ENCODE measurements around the gene G3BP2. TPM values are rescaled to one million over a fixed set of nuclear protein-coding genes. Genes with fewer than 3 reads are reported as not detected.
A peak's percentile ranks its signal among the peaks of the same experiment; 100 is the strongest.

The G3BP2 gene
- total and polyA plus RNA-seq, 2 of the 13 experiments (the other 11 are each of a cell fraction or from before 2014, with no cell fraction given) = 51.7 to 179 TPM

DNA sequence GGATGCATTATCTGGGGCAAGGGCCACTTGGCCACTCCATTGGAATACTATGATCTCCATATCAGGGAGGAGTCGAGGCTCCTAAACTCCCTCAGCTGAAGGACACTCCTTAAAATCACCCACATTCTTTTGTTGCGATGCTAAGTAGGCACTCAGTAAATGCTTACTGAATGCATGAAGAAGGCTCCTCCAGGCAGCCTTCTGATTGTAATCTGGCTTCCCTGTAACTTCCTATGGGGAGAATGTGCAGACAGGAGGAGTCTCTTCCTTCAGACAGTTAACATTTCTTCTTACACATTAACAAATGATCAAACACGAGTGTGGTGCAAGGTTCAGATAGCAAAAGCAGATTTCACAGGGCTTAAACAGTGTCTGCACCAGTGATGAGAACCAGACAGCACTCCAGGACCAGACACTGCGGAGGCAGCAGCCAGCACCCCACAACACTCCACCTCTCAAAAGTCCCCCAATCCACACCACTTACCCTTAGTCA, 29.8 kb upstream of the G3BP2 start (continued):
- TF ChIP-seq ZXDC (CRISPR knock-in tag; IDR thresholded peaks at IDR 0.05) (peak; percentile 46; the same call in 1 of the 2 replicates), ERF (CRISPR knock-in tag; IDR thresholded peaks at IDR 0.05) (no peak; the same call in 1 of the 2 replicates), HNF4A (CRISPR knock-in tag; IDR thresholded peaks at IDR 0.05) (peak; percentile 88), SAP130 (CRISPR knock-in tag; IDR thresholded peaks at IDR 0.05; ENCODE audit: low read depth) (peak; percentile 44; the same call in 1 of the 2 replicates), HDAC1 (CRISPR knock-in tag; IDR thresholded peaks at IDR 0.05) (peak; percentile 56), ZNF264 (CRISPR knock-in tag; IDR thresholded peaks at IDR 0.05) (peak; percentile 55; the same call in 1 of the 2 replicates), ZBTB20 (CRISPR knock-in tag; IDR thresholded peaks at IDR 0.05; ENCODE audit: borderline replicate concordance, low read depth) (peak; percentile 51; the same call in 1 of the 2 replicates), ASH2L (IDR thresholded peaks at IDR 0.05; ENCODE audit: insufficient read length, low read depth, low read length) (peak; percentile 69), ISL2 (CRISPR knock-in tag; IDR thresholded peaks at IDR 0.05) (peak; percentile 65; the same call in 1 of the 2 replicates), MAX (IDR thresholded peaks at IDR 0.05) (0 out of 2 replicates have a peak, but pooled peaks have one; percentile 13), ZNF773 (CRISPR knock-in tag; IDR thresholded peaks at IDR 0.05; ENCODE audit: borderline replicate concordance) (no peak), BCL6 (CRISPR knock-in tag; IDR thresholded peaks at IDR 0.05) (0 out of 2 replicates have a peak, but pooled peaks have one; percentile 53), MEIS2 (CRISPR knock-in tag; IDR thresholded peaks at IDR 0.05) (0 out of 2 replicates have a peak, but pooled peaks have one; percentile 48), ZBED4 (CRISPR knock-in tag; IDR thresholded peaks at IDR 0.05; ENCODE audit: borderline replicate concordance) (0 out of 2 replicates have a peak, but pooled peaks have one; percentile 27), TEAD3 (CRISPR knock-in tag; optimal IDR thresholded peaks at IDR 0.05; ENCODE audit: borderline replicate concordance) (peak; percentile 37), LCORL (IDR thresholded peaks at IDR 0.05) (no peak), LCORL (CRISPR knock-in tag; IDR thresholded peaks at IDR 0.05) (peak; percentile 56; the same call in 1 of the 2 replicates), REPIN1 (CRISPR knock-in tag; IDR thresholded peaks at IDR 0.05; ENCODE audit: borderline replicate concordance, low read depth) (peak; percentile 62; the same call in 1 of the 2 replicates)
- TF ChIP-seq, protein P1, sequence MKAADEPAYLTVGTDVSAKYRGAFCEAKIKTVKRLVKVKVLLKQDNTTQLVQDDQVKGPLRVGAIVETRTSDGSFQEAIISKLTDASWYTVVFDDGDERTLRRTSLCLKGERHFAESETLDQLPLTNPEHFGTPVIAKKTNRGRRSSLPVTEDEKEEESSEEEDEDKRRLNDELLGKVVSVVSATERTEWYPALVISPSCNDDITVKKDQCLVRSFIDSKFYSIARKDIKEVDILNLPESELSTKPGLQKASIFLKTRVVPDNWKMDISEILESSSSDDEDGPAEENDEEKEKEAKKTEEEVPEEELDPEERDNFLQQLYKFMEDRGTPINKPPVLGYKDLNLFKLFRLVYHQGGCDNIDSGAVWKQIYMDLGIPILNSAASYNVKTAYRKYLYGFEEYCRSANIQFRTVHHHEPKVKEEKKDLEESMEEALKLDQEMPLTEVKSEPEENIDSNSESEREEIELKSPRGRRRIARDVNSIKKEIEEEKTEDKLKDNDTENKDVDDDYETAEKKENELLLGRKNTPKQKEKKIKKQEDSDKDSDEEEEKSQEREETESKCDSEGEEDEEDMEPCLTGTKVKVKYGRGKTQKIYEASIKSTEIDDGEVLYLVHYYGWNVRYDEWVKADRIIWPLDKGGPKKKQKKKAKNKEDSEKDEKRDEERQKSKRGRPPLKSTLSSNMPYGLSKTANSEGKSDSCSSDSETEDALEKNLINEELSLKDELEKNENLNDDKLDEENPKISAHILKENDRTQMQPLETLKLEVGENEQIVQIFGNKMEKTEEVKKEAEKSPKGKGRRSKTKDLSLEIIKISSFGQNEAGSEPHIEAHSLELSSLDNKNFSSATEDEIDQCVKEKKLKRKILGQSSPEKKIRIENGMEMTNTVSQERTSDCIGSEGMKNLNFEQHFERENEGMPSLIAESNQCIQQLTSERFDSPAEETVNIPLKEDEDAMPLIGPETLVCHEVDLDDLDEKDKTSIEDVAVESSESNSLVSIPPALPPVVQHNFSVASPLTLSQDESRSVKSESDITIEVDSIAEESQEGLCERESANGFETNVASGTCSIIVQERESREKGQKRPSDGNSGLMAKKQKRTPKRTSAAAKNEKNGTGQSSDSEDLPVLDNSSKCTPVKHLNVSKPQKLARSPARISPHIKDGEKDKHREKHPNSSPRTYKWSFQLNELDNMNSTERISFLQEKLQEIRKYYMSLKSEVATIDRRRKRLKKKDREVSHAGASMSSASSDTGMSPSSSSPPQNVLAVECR (CRISPR knock-in tag; IDR thresholded peaks at IDR 0.05; ENCODE audit: borderline replicate concordance) = peak; percentile 43; the same call in 1 of the 2 replicates

Measured in HepG2 (cell line).